Upper lobe of right lung (tissue), 1 donor: ENCODE results near the gene SMAP1. TPM values are rescaled to one million over a fixed set of nuclear protein-coding genes. Genes with fewer than 3 reads are reported as not detected.

Source experiments
- ATAC-seq: fragments of 200-7000 bp; cut with Tn5 transposase; one replicate; pipeline ENCODE4 v1.9.1; 2020; ENCODE audit warnings: mild to moderate bottlenecking, moderate library complexity
- DNase-seq: peaks from one replicate; pipeline ENCODE4 v3.0.0-alpha.2; 2020
- H3K27ac ChIP-seq: fragments of 200-600 bp; one replicate; pipeline ENCODE4 v1.8.0; 2022
- H3K27me3 ChIP-seq: fragments of 200-600 bp; one replicate; pipeline ENCODE4 v1.8.0; 2022; ENCODE audit warnings: mild to moderate bottlenecking
- H3K36me3 ChIP-seq: fragments of 200-600 bp; one replicate; pipeline ENCODE4 v1.8.0; 2022
- H3K4me1 ChIP-seq: fragments of 200-600 bp; one replicate; pipeline ENCODE4 v1.8.0; 2022
- H3K4me3 ChIP-seq: fragments of 200-600 bp; one replicate; pipeline ENCODE4 v1.8.0; 2022; ENCODE audit warnings: mild to moderate bottlenecking
- H3K9me3 ChIP-seq: fragments of 200-600 bp; one replicate; pipeline ENCODE4 v1.8.0; 2022
- CTCF ChIP-seq: fragments of 200-600 bp; IDR thresholded peaks from one replicate; pipeline ENCODE4 v1.8.0; 2022; ENCODE audit warnings: antibody characterized with exemption
- intact Hi-C: fragments of 100-400 bp; cut with DNase I; formaldehyde crosslinking; loops from one replicate; pipeline ENCODE4 v1.11.0; 2022
- total RNA-seq: library from RNA; stranded (reverse); fragmentation: NEBNext Ultra II Directional; extraction: Animal tissue kit (Norgen Biotek cat#: 25700); gene quantifications from one replicate; pipeline ENCODE4 v1.2.1, GENCODE V29; 2021
- donor health status: DM: no; HTN: yes; CAD: no; lungs with severe emphysema.

SMAP1 gene
- total RNA-seq, 1 donor from 2014 or later: 25.0 TPM

GRCh38 chr6:70894001-70894400, 226.3 kb downstream of the SMAP1 start:
- ATAC-seq (no peak), DNase-seq (no peak)
- intact Hi-C loops: no loop called here

GRCh38 chr6:70900047-70900446, 232.4 kb downstream of the SMAP1 start:
- ATAC-seq (no peak), DNase-seq (no peak)
- Histone ChIP-seq H3K9me3 (no peaks in the 10 kb centered on the region), H3K27me3 (peaks cover 4% of the 10 kb centered on the region), H3K4me1 (no peaks in the 10 kb centered on the region), H3K4me3 (no peak overlapping the region), H3K27ac (no peak overlapping the region), H3K36me3 (no peaks in the 10 kb centered on the region)
- TF ChIP-seq CTCF: no peak
- intact Hi-C loops: no loop called here

More at GRCh38 chr6:70894001-70894400, 226.3 kb downstream of the SMAP1 start:
- H3K27ac ChIP-seq: no peak overlapping the region
- H3K36me3 ChIP-seq: no peaks in the 10 kb centered on the region
- H3K9me3 ChIP-seq: no peaks in the 10 kb centered on the region
- H3K27me3 ChIP-seq: peaks cover 4% of the 10 kb centered on the region
- no peaks in the 10 kb centered on the region for H3K4me1 ChIP-seq
- TF ChIP-seq CTCF: no peak
- no peak overlapping the region for H3K4me3 ChIP-seq

- H3K27ac ChIP-seq: no peak overlapping the region
- H3K4me3 ChIP-seq: no peak overlapping the region
- no peaks in the 10 kb centered on the region for H3K9me3 ChIP-seq
- intact Hi-C loops: no loop called here
- no peak for TF ChIP-seq CTCF
- no peak for DNase-seq
- ATAC-seq: no peak
- H3K4me1 ChIP-seq: no peaks in the 10 kb centered on the region
- no peaks in the 10 kb centered on the region for H3K36me3 ChIP-seq
- no peaks in the 10 kb centered on the region for H3K27me3 ChIP-seq
Observed at GRCh38 chr6:70901324-70901723, 233.6 kb downstream of the SMAP1 start.

- DNase-seq (no peak), ATAC-seq (no peak)
- Histone ChIP-seq H3K4me3 (no peak overlapping the region), H3K27ac (no peak overlapping the region), H3K36me3 (no peaks in the 10 kb centered on the region), H3K4me1 (no peaks in the 10 kb centered on the region), H3K9me3 (no peaks in the 10 kb centered on the region), H3K27me3 (no peaks in the 10 kb centered on the region)
- TF ChIP-seq CTCF: no peak
- intact Hi-C loops: no loop called here
Observed at GRCh38 chr6:70903665-70904452, 236.2 kb downstream of the SMAP1 start.

GRCh38 chr6:70905742-70906141, 238.1 kb downstream of the SMAP1 start:
- no peak for TF ChIP-seq CTCF
- intact Hi-C loops: no loop called here

More at GRCh38 chr6:70905742-70906141, 238.1 kb downstream of the SMAP1 start:
- ATAC-seq (no peak), DNase-seq (no peak)
- Histone ChIP-seq H3K27me3 (no peaks in the 10 kb centered on the region), H3K27ac (no peak overlapping the region), H3K4me1 (no peaks in the 10 kb centered on the region), H3K9me3 (no peaks in the 10 kb centered on the region), H3K4me3 (no peak overlapping the region), H3K36me3 (no peaks in the 10 kb centered on the region)

Other genes starting within 250 kb of the SMAP1 start
- 9.2 TPM for gene SDHAF4, start 101.0 kb upstream of the SMAP1 start, total RNA-seq